NCI-H2029 (cell line): ENCODE results near the gene ELMO1.

Experiments used
- DNase-seq: peaks from one replicate; lab custom pipeline; 2025; lab: John Stamatoyannopoulos, UW

The ELMO1 gene

GRCh38 chr7:37430640-37431039 is 18.0 kb downstream of the ELMO1 start:
- DNase-seq, result no peak

- DNase-seq, result no peak
These were observed 18.5 kb downstream of the ELMO1 start for GRCh38 chr7:37430171-37430570.

- DNase-seq, result no peak
These were observed 19.3 kb downstream of the ELMO1 start for GRCh38 chr7:37429435-37429791.

GRCh38 chr7:37428681-37429434 is 19.8 kb downstream of the ELMO1 start:
- no peak for DNase-seq

- no peak for DNase-seq
These were observed 21.3 kb downstream of the ELMO1 start for GRCh38 chr7:37427276-37427940.

- no peak for DNase-seq
These were observed 23.2 kb downstream of the ELMO1 start for GRCh38 chr7:37425498-37425897.

GRCh38 chr7:37424995-37425394 is 23.7 kb downstream of the ELMO1 start:
- no peak for DNase-seq

GRCh38 chr7:37424521-37424920 is 24.1 kb downstream of the ELMO1 start:
- no peak for DNase-seq

GRCh38 chr7:37421861-37422500 is 26.7 kb downstream of the ELMO1 start:
- no peak for DNase-seq

- DNase-seq, result no peak
These were observed 27.5 kb downstream of the ELMO1 start for GRCh38 chr7:37420946-37421695.

- DNase-seq, result no peak
These were observed 29.2 kb downstream of the ELMO1 start for GRCh38 chr7:37419496-37419895.

GRCh38 chr7:37418381-37418780 is 30.3 kb downstream of the ELMO1 start:
- DNase-seq, result no peak

GRCh38 chr7:37417107-37417474 is 31.6 kb downstream of the ELMO1 start:
- no peak for DNase-seq

GRCh38 chr7:37416378-37417106 is 32.1 kb downstream of the ELMO1 start:
- DNase-seq, result no peak

- DNase-seq, result no peak
These were observed 33.0 kb downstream of the ELMO1 start for GRCh38 chr7:37415629-37416028.

- DNase-seq, result no peak
These were observed 34.2 kb downstream of the ELMO1 start for GRCh38 chr7:37414352-37414983.

GRCh38 chr7:37411444-37412034 is 37.1 kb downstream of the ELMO1 start:
- DNase-seq, result no peak

- no peak for DNase-seq
These were observed 38.1 kb downstream of the ELMO1 start for GRCh38 chr7:37410305-37411229.

- DNase-seq, result no peak
These were observed 39.2 kb downstream of the ELMO1 start for GRCh38 chr7:37409461-37409860.
